SU-DHL-6 (cell line): Measurements from ENCODE around the gene WIPF1.

ENCODE experiments used
- CTCF ChIP-seq: fragments of 200-600 bp; sonication (generic); IDR thresholded peaks from one replicate; pipeline ENCODE4 v1.5.1; 2017; ENCODE audit warnings: antibody characterized with exemption, mild to moderate bottlenecking, low read length, moderate library complexity; ENCODE audit not compliant: insufficient read depth, poor library complexity, severe bottlenecking
- EZH2phosphoT487 ChIP-seq: fragments of 200-600 bp; sonication (generic), shearing (Covaris generic); conservative IDR thresholded peaks from 2 replicates; pipeline ENCODE4 v1.6.1; 2018; ENCODE audit warnings: mild to moderate bottlenecking, antibody characterized with exemption, low read length, moderate library complexity, mixed read lengths

GRCh38 chr2:174581491-174581890 is 16.1 kb downstream of the WIPF1 start:
- TF ChIP-seq EZH2phosphoT487 (no peak), CTCF (no peak)
